Upper lobe of right lung (tissue), 1 donor: ENCODE results near the gene CNTNAP2. TPM values are rescaled to one million over a fixed set of nuclear protein-coding genes. Genes with fewer than 3 reads are reported as not detected.

ENCODE experiments used
- ATAC-seq: fragments of 200-7000 bp; cut with Tn5 transposase; one replicate; pipeline ENCODE4 v1.9.1; 2020; ENCODE audit warnings: mild to moderate bottlenecking, moderate library complexity
- DNase-seq: peaks from one replicate; pipeline ENCODE4 v3.0.0-alpha.2; 2020
- H3K27ac ChIP-seq: fragments of 200-600 bp; one replicate; pipeline ENCODE4 v1.8.0; 2022
- H3K27me3 ChIP-seq: fragments of 200-600 bp; one replicate; pipeline ENCODE4 v1.8.0; 2022; ENCODE audit warnings: mild to moderate bottlenecking
- H3K36me3 ChIP-seq: fragments of 200-600 bp; one replicate; pipeline ENCODE4 v1.8.0; 2022
- H3K4me1 ChIP-seq: fragments of 200-600 bp; one replicate; pipeline ENCODE4 v1.8.0; 2022
- H3K4me3 ChIP-seq: fragments of 200-600 bp; one replicate; pipeline ENCODE4 v1.8.0; 2022; ENCODE audit warnings: mild to moderate bottlenecking
- H3K9me3 ChIP-seq: fragments of 200-600 bp; one replicate; pipeline ENCODE4 v1.8.0; 2022
- intact Hi-C: fragments of 100-400 bp; cut with DNase I; formaldehyde crosslinking; loops from one replicate; pipeline ENCODE4 v1.11.0; 2022
- total RNA-seq: library from RNA; stranded (reverse); fragmentation: NEBNext Ultra II Directional; extraction: Animal tissue kit (Norgen Biotek cat#: 25700); gene quantifications from one replicate; pipeline ENCODE4 v1.2.1, GENCODE V29; 2021
- TF ChIP-seq, protein P1 (sequence below): fragments of 200-600 bp; IDR thresholded peaks from one replicate; pipeline ENCODE4 v1.8.0; 2022; ENCODE audit warnings: antibody characterized with exemption
- donor health status: DM: no; HTN: yes; CAD: no; lungs with severe emphysema.

The CNTNAP2 gene
- total RNA-seq, 1 donor from 2014 or later, result 0.41 TPM

- ATAC-seq (no peak), DNase-seq (no peak)
- H3K36me3 ChIP-seq, result no peaks in the 10 kb centered on the region
- H3K4me1 ChIP-seq, result no peaks in the 10 kb centered on the region
- no peaks in the 10 kb centered on the region for H3K9me3 ChIP-seq
- H3K27ac ChIP-seq, result no peak overlapping the region
- no peaks in the 10 kb centered on the region for H3K27me3 ChIP-seq
- no peak overlapping the region for H3K4me3 ChIP-seq
- intact Hi-C loops, result no loop called here
- TF ChIP-seq, protein P1, sequence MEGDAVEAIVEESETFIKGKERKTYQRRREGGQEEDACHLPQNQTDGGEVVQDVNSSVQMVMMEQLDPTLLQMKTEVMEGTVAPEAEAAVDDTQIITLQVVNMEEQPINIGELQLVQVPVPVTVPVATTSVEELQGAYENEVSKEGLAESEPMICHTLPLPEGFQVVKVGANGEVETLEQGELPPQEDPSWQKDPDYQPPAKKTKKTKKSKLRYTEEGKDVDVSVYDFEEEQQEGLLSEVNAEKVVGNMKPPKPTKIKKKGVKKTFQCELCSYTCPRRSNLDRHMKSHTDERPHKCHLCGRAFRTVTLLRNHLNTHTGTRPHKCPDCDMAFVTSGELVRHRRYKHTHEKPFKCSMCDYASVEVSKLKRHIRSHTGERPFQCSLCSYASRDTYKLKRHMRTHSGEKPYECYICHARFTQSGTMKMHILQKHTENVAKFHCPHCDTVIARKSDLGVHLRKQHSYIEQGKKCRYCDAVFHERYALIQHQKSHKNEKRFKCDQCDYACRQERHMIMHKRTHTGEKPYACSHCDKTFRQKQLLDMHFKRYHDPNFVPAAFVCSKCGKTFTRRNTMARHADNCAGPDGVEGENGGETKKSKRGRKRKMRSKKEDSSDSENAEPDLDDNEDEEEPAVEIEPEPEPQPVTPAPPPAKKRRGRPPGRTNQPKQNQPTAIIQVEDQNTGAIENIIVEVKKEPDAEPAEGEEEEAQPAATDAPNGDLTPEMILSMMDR, result no peak
These were observed 1962.8 kb downstream of the CNTNAP2 start for GRCh38 chr7:148079206-148080080.

- intact Hi-C loops, result no loop called here
These were observed 1966.8 kb downstream of the CNTNAP2 start for GRCh38 chr7:148083448-148083847.

DNA sequence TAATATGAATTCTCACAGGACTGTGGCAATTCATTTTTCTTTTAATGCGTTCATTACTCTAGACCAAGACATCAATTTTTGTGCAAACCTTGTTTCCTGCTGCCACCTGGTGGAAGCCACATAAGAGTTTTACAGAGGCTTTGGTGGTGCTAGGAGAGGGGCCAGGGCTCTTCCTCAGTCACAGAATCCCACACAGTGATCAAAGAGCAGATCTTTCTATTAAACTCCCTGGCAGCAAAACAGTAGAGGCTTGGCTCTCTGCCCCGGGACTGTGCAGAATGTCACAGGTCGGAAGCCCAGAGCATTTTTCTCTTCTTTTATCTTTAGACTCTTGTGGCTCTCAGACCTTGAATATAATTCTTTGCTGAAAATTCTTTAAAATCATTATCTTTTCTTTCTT lies 1967.5 kb downstream of the CNTNAP2 start:
- Histone ChIP-seq H3K4me1 (no peaks in the 10 kb centered on the region), H3K27me3 (no peaks in the 10 kb centered on the region), H3K4me3 (no peak overlapping the region), H3K27ac (no peak overlapping the region), H3K36me3 (no peaks in the 10 kb centered on the region), H3K9me3 (no peaks in the 10 kb centered on the region)
- TF ChIP-seq, protein P1, result peak; percentile 63
- ATAC-seq, result peak; percentile 79
- intact Hi-C loops, result no loop called here
- no peak for DNase-seq

More at GRCh38 chr7:148083448-148083847, 1966.8 kb downstream of the CNTNAP2 start:
- no peak overlapping the region for H3K4me3 ChIP-seq
- ATAC-seq (no peak), DNase-seq (no peak)
- no peak overlapping the region for H3K27ac ChIP-seq
- no peaks in the 10 kb centered on the region for H3K27me3 ChIP-seq
- H3K9me3 ChIP-seq, result no peaks in the 10 kb centered on the region
- TF ChIP-seq, protein P1, result no peak
- no peaks in the 10 kb centered on the region for H3K4me1 ChIP-seq
- no peaks in the 10 kb centered on the region for H3K36me3 ChIP-seq

DNA sequence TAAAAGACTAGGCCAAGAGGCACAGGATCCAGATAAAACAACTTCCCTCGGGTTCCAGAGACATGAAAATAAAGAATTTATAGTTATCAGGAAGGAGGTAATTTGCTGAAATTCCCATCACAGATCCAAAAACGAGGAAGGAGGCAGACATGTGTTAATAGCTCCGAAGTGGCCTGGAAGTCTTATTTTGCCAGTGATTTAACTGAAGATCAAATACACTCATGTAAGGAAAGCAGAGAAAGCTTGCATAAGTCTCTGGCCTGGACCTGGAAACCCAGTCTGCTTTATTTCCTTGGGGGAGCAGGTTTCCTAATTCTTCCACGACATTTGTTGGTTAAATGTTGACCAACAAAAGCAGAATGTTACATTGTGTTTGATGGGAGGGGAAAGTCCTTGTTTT lies 1975.3 kb downstream of the CNTNAP2 start:
- no peak overlapping the region for H3K27ac ChIP-seq
- no peaks in the 10 kb centered on the region for H3K4me1 ChIP-seq
- no peaks in the 10 kb centered on the region for H3K9me3 ChIP-seq
- no peaks in the 10 kb centered on the region for H3K27me3 ChIP-seq
- intact Hi-C loops, result no loop called here
- H3K4me3 ChIP-seq, result no peak overlapping the region
- ATAC-seq, result no peak
- DNase-seq, result no peak
- TF ChIP-seq, protein P1, result no peak
- no peaks in the 10 kb centered on the region for H3K36me3 ChIP-seq

DNA sequence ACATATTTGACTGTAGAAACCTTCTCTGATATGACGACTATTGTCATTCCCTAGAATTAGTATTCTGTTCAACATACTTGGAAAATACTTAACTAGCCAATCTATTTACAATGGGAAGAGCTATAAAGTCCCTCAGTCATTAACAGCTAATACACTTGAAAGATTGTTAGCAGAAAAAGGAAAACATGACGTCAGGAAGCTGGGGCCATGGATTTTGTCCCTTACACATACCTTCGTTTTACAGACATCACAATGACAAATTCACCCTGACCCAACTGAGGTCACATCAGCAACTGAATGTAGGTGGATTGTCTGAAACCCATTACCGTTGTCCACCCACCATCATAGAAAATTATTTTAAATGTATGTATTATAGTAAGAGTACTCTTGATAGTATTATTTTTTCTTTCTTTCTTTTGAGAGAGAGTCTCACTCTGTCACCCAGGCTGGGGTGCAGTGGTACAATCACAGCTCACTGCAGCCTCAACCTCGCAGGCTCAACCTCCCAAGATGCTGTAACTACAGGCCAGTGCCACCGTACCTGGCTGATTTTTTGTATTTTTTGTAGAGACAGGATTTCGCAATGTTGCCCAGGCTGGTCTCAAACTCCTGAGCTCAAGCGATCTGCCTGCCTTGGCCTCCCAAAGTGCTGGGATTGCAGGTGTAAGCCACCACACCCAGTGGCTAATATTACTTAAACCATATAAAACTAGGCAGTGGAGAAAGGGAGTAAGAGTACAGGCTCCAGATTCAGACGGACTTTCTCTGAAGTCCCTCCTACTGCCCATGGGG lies 1977.0 kb downstream of the CNTNAP2 start:
- intact Hi-C loops, result no loop called here

More for the DNA sequence above, 1977.0 kb downstream of the CNTNAP2 start:
- Histone ChIP-seq H3K9me3 (no peaks in the 10 kb centered on the region), H3K4me1 (no peaks in the 10 kb centered on the region), H3K27ac (no peak overlapping the region), H3K27me3 (no peaks in the 10 kb centered on the region), H3K4me3 (no peak overlapping the region), H3K36me3 (no peaks in the 10 kb centered on the region)
- TF ChIP-seq, protein P1, result no peak
- DNase-seq (no peak), ATAC-seq (no peak)
